ENCODE measurements around the gene EN2. TPM values are rescaled to one million over a fixed set of nuclear protein-coding genes. Genes with fewer than 3 reads are reported as not detected.

The EN2 gene
- total and polyA plus RNA-seq, 2 experiments from 2014 or later, result not detected

DNA sequence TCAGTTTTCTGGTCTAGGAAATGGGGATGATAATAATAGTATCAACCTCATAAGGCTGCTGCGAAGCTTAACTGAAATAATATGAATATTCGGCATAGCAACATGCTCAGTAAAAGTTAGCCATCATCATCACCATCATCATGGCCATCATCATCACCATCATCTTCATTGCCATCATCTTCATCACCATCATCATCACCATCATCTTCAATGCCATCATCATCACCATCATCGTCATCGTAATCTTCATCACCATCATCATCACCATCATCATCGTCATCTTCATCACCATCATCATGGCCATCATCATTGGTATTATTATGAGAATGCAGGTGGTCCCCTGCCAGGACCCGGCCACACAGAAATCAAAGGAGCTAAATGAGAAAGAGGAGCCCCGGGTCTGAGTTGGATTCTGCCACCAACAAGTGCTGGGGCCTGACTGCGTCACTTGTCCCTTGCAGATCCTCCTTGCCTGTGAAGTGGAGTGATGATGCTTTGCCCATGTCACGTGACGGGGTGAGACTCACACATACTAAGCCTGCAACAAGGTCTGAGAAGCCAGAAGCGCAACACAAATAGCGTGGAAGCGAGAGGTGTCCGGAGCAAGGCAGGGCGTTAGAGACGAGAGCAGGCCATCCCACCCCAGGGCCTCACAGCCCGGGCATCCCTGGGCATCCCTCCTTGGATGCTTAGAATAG is 46.1 kb upstream of the EN2 start:
- Histone ChIP-seq H4K20me1 (ENCODE audit: insufficient read depth) (no peaks in the 10 kb centered on the region), H3K9me3 (ENCODE audit: low read depth) (no peaks in the 10 kb centered on the region), H3K9me2 (ENCODE audit: insufficient read depth) (no peaks in the 10 kb centered on the region), H3K79me2 (ENCODE audit: insufficient read depth) (no peaks in the 10 kb centered on the region), H3K4me1 (ENCODE audit: insufficient read depth) (no peaks in the 10 kb centered on the region), H3K27me3 (replicated peaks; ENCODE audit: insufficient read depth) (no peaks in the 10 kb centered on the region; the same call in 1 of the 2 replicates), H3K4me3 (no peak overlapping the region), H3K4me2 (ENCODE audit: unreplicated experiment) (no peak overlapping the region), H3K9ac (no peak overlapping the region), H3F3A (ENCODE audit: insufficient read depth) (no peaks in the 10 kb centered on the region), H3K36me3 (ENCODE audit: low read depth) (no peaks in the 10 kb centered on the region), H2AFZ (no peak overlapping the region), H3K27ac (no peak overlapping the region)
- 65 to 70% methylated on average over 17 of the region's 17 CpGs for WGBS, 2 experiments (ENCODE audit: low coverage in 1 of 2, low lambda C conversion rate in 2 of 2, missing lambda C conversion rate in 2 of 2)
- in situ Hi-C loops (cut with MboI), result no loop called here
- TF ChIP-seq EZH2 (IDR thresholded peaks at IDR 0.05; ENCODE audit: insufficient read depth, poor library complexity, severe bottlenecking) (no peak), EZH2phosphoT487 (IDR thresholded peaks at IDR 0.05; ENCODE audit: insufficient read depth, low read depth) (no peak)
- no peak for DNase-seq

DNA sequence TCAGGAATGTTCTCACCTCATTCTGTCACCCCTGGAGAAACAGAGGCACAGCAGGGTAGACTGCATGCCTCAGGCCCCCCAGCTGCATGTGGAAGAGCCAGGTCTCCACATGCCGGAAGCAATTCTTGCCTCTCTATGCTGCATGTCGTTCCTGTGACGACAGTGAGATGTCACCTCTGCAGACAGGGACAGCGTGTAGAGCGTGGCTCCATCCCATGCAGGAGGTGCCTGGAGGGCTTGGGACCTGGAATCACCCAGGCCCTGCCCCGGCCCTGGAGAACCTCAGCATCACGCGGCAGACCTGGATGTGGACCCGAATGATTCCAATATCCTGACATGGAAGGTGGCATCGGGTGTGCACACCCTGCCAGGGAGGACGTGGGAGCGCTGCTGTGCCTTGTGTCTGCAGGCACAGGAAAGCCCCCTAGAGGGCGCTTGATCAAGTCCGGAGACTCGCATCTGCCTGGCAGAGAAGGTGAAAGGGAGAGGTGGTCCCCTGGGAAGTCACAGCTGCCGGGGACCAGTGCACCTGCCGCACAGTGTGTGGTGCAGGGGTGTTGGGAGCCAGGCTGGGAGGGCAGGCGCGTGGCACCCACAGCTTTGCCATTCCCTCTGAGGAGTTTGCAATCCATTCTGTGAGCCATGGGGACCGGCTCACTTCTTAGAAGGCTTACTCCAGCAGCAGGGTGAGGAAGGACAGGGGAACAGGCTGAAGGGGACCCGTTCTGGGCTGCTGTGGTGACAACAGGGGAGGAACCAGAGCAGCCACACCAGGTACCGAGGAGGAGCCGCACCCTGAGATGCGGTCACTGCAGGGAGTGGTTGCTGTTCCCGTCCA is 45.3 kb upstream of the EN2 start:
- Histone ChIP-seq H3K4me1 (ENCODE audit: insufficient read depth) (no peaks in the 10 kb centered on the region), H3K4me3 (no peak overlapping the region), H3F3A (ENCODE audit: insufficient read depth) (no peaks in the 10 kb centered on the region), H3K4me2 (ENCODE audit: unreplicated experiment) (no peak overlapping the region), H4K20me1 (ENCODE audit: insufficient read depth) (no peaks in the 10 kb centered on the region), H3K36me3 (ENCODE audit: low read depth) (no peaks in the 10 kb centered on the region), H3K27ac (no peak overlapping the region), H2AFZ (no peak overlapping the region), H3K9ac (no peak overlapping the region), H3K9me3 (ENCODE audit: low read depth) (no peaks in the 10 kb centered on the region), H3K79me2 (ENCODE audit: insufficient read depth) (no peaks in the 10 kb centered on the region), H3K9me2 (ENCODE audit: insufficient read depth) (no peaks in the 10 kb centered on the region), H3K27me3 (replicated peaks; ENCODE audit: insufficient read depth) (no peaks in the 10 kb centered on the region; the same call in 1 of the 2 replicates)
- DNase-seq, result peak; percentile 63
- 28 to 29% methylated on average over 25 of the region's 25 CpGs for whole genome bisulfite sequencing, 2 experiments (ENCODE audit: low coverage in 1 of 2, low lambda C conversion rate in 2 of 2, missing lambda C conversion rate in 2 of 2)
- in situ Hi-C loops (cut with MboI), result no loop called here
- TF ChIP-seq EZH2phosphoT487 (IDR thresholded peaks at IDR 0.05; ENCODE audit: insufficient read depth, low read depth) (no peak), EZH2 (IDR thresholded peaks at IDR 0.05; ENCODE audit: insufficient read depth, poor library complexity, severe bottlenecking) (no peak)

DNA sequence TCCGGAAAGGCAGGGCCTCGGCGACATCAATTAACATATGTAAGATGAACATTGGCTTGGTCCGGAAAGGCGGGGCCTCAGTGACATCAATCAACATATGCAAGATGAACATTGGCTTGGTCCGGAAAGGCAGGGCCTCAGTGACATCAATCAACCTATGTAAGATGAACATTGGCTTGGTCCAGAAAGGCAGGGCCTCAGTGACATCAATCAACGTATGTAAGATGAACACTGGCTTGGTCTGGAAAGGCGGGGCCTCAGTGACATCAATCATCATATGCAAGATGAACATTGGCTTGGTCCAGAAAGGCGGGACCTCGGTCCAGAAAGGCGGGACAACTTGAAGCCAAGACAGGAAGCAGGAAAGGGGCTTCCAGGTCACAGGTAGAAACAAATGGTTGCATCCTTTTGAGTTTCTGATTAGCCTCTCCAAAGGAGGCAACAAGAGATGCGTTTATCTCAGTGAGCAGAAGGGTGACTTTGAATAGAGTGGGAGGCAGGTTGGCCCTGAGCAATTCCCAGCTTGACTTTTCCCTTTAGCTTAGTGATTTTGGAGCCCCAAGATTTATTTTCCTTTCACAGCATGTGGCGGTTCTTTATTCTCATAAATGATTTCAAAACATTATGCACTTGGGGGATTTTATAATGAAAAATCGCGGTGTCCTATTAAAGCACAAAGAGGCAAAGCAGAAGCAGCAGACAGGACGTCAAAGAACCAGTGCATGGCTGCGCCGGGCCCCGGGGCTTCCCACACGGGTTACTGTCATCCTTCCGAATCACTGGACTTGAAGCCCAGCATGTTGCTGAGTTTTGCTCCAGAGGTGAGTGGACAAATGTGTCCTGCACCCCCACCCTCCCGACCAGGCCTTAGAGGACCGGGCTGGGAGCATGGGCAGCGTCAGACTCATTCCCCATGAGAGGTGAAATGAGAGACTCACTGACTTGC is 43.1 kb upstream of the EN2 start:
- TF ChIP-seq EZH2 (IDR thresholded peaks at IDR 0.05; ENCODE audit: insufficient read depth, poor library complexity, severe bottlenecking), result no peak
- no peak for TF ChIP-seq EZH2phosphoT487 (IDR thresholded peaks at IDR 0.05; ENCODE audit: insufficient read depth, low read depth)
- 72 to 73% methylated on average over 24 of the region's 24 CpGs for WGBS, 2 experiments (ENCODE audit: low coverage in 1 of 2, low lambda C conversion rate in 2 of 2, missing lambda C conversion rate in 2 of 2)
- H3F3A ChIP-seq (ENCODE audit: insufficient read depth), result no peaks in the 10 kb centered on the region
- no peak overlapping the region for H2AFZ ChIP-seq
- no peaks in the 10 kb centered on the region for H4K20me1 ChIP-seq (ENCODE audit: insufficient read depth)
- in situ Hi-C loops (cut with MboI), result no loop called here
- no peaks in the 10 kb centered on the region for H3K9me3 ChIP-seq (ENCODE audit: low read depth)
- no peaks in the 10 kb centered on the region for H3K4me1 ChIP-seq (ENCODE audit: insufficient read depth)
- DNase-seq, result no peak
- no peaks in the 10 kb centered on the region for H3K36me3 ChIP-seq (ENCODE audit: low read depth)
- H3K79me2 ChIP-seq (ENCODE audit: insufficient read depth), result no peaks in the 10 kb centered on the region
- no peak overlapping the region for H3K9ac ChIP-seq
- H3K9me2 ChIP-seq (ENCODE audit: insufficient read depth), result no peaks in the 10 kb centered on the region
- H3K4me3 ChIP-seq, result no peak overlapping the region
- H3K27me3 ChIP-seq (replicated peaks; ENCODE audit: insufficient read depth), result peaks cover 14% of the 10 kb centered on the region; the same call in 1 of the 2 replicates
- no peak overlapping the region for H3K4me2 ChIP-seq (ENCODE audit: unreplicated experiment)
- H3K27ac ChIP-seq, result no peak overlapping the region

Data from GM23248 (cell line).